Erythroblast (primary cell): Measurements from ENCODE around the gene OSR1.
"Not testable (repeated sequence)": the region's sequence is repeated elsewhere in the genome, so short reads cannot be mapped to it uniquely, and the experiment has no call there.

Experiments
- DNase-seq, 2 experiments: peaks; one replicate each; lab custom pipeline; 2025; lab: John Stamatoyannopoulos, UW
- GATA1 ChIP-seq: IDR thresholded peaks from 2 replicates; pipeline ENCODE4 v1.6.1; 2011; ENCODE audit warnings: low read depth, mild to moderate bottlenecking, control low read depth, low read length, moderate library complexity
- POLR2A ChIP-seq: IDR thresholded peaks from 2 replicates; pipeline ENCODE4 v1.6.1; 2011; ENCODE audit warnings: mild to moderate bottlenecking, low read length

Gene OSR1

DNA sequence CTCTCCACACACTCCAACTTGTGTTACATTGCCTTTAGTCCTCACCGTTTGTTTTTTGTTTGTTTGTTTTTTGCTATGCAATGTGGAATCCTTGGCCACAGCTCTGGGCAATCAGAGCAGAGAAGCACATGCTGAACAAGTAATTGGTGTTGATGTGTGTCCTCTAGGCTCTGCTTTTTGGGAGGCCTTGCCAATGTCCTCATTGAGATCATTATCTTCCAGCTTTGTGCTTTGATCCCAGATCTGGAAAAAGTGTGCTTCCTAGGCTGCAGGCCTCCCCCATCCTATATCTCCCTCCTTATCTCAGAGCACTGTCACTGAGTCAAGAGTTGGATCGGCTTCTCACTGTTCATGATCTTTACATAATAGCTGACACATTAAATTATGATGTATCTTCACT lies 25.9 kb downstream of the OSR1 start:
- DNase-seq: no peak
- TF ChIP-seq POLR2A (no peak), GATA1 (no peak)

DNA sequence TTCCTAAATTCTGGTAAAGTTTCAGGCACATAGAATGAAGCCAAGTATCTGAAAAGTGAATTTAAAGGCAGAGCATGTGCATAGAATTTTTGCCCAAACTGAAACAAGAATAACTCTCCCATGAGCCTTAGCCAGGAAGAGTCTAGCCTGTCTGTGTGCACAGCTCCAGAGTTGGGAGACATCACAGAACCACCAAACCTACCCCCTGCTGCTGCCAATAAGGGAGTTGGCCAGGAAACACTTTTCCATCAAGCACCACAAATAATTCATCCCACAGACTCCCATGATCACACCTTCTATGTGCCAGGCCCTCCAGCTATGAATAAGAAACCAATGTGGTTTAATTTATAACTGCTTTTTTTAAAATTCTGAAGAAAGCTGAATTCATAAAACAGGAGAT lies 27.0 kb downstream of the OSR1 start:
- no peak for DNase-seq
- no peak for TF ChIP-seq POLR2A
- no peak for TF ChIP-seq GATA1

DNA sequence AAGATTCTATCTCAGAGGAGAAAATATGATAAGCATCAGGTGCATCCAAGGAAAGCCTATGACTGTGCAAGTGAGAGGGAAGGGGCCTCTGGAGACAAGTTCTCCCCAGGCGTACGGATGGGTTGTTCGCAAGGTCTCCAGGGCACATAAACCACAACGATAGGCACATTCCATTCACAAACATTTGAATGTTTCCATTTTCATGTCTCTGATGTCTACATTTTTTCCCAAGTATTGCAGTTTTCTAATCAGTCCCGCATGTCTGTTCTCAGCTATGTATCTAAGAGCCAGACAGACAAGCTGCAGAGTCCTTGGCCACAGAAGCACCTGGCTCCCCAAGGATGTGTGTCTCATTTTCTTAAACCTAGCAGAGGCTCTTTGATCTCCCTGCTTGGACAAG lies 28.0 kb downstream of the OSR1 start:
- no peak for DNase-seq
- TF ChIP-seq GATA1 (no peak), POLR2A (no peak)

DNA sequence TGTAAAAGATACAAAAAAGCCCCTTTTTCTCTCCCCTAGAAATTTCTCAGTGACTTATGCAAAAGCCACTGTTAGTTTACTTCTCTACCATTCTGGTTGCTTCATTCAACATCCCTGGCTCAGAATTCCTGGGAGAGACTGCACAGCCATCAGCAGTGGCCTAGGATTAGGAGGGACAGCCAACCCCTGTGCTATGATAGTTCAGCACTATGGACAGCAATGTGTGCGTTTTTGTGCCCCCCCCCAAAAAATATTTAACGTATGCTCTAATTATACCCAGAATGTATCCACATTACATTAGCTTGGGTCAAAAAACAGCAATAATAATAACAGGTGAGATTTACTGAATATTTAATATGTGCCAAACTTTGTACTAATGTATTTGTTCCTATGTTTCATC lies 29.0 kb downstream of the OSR1 start:
- TF ChIP-seq GATA1 (no peak), POLR2A (no peak)
- no peak for DNase-seq

DNA sequence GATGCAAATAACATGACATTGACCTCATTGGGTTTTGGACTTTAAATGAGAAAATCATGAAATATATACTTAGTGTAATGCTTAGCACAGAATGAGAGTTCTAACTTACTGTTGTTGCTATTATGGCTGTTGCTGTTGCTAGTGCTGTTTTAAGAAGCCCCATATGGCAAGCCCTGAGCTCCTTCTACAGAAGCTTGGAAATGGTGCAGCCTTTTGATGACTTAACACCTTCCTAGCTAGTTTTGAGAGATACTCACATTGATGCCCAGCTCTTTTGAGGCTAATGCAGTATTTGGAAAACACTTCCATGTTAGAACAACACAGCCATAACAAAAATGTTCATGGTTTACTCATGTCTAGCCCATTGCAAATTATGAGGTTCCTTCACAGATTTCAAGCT lies 30.9 kb downstream of the OSR1 start:
- DNase-seq: no peak
- TF ChIP-seq GATA1 (no peak), POLR2A (no peak)

DNA sequence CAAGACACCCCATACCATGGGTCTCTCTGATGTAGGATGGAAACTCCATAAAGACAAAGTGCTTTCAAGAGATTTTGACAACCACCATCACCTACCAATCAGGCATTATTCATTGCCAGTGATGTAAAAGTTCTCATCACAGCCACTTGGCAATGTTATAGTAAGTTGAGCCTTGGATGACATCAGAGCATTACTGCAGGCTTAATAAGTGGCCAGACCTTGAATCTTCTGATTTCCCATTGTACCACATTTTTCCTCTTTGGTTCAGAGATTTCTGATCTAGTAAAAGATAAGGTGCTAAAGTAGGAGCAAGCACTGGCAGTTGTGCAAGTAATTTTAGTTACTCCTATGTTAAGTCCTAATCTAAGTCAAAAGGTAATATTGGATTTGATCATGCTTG lies 36.5 kb downstream of the OSR1 start:
- TF ChIP-seq POLR2A (no peak), GATA1 (no peak)
- DNase-seq: no peak

DNA sequence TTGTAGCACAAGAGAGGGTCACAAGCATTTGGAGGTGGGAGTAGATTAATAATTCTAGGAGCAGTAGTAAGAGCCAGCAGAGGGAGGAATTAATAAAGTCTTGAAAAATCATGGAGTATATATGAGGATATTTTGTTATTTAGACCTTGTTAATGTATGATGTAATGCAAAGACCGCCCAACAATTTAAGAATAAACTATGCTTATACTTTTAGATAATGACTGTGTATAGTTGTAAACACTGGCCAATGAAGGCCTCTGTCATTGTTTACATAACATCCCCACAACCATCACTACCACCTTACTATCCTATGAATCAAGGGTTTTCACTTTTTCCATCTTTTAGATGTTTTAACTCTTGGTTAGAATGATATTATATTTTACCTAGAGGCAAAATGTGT lies 37.6 kb downstream of the OSR1 start:
- no peak for DNase-seq
- TF ChIP-seq GATA1 (no peak), POLR2A (no peak)

DNA sequence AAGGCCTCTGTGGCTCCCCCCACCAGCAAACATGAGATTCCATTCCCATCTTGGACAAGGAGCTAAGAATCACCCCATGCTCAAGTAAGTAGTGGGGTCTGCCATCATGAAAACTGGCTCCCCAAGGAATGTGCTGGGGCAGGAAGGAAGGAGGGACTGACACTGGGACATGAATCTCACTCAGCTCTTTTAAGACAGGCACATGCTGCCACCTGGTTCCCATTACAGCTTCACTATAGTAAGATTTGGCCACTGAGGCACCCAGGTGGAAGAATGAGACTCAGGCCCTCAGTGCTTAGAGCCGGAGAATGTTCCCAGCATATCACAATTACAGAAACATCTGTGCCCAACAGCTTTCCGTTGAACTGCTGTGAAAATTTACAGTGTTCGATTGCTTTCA lies 38.7 kb downstream of the OSR1 start:
- no peak for DNase-seq
- no peak for TF ChIP-seq GATA1
- no peak for TF ChIP-seq POLR2A

DNA sequence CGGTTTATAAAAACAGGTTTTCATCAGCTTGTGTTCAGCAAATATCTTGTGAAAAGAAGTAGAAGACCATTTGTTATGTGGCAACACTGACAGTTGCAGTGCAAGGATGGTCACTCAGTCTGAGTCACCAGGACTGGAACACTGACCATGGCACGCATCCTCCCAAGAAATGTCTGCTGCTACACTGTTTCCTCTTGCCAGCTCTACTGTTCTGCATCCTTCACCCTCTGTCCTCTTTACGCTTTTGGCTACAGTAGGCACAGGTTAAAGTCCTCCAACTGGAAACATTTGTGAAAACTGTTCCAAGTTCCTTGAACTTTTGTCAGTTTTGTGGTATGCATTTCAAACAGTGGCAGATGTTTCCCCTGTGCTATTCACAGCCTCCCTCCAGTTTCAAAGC lies 39.4 kb downstream of the OSR1 start:
- TF ChIP-seq POLR2A (no peak), GATA1 (no peak)
- no peak for DNase-seq

DNA sequence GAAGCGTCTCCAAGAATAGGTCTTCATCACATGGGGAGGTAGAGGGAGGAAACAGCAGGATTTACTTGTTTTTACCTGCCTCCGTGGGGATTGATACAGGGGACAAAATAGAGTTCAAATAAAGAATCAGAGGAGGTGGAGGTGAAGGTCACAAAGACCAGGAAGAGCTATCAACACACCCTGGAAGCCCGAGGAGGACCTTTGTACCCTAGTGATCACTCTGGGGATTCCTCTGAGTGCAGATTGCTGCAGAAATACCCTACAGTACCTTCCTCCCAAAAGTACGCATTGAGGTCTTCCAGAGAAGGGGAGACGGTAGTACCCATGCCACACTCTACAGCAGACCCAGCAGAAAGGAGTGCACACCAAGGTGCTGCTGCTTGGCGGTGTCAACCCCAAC lies 44.9 kb downstream of the OSR1 start:
- TF ChIP-seq POLR2A (no peak), GATA1 (no peak)
- no peak for DNase-seq

DNA sequence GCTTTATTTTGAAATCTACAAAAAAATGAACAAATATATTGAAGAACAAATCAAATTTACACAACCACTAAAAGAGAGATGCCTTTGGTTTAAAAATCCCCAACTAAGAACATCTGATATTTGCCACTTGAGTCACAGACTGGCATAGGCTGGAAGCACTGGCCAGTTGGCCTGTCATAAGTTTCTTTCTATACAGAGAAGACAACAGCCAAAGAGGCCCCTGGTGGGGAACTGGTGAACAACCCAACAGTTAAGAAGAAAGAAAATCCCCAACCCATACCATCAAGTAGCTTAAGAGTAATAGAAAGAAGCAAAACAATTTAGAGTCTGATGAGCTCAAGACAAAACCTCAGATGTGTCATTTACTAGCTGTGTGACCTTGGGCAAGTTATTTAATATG lies 45.5 kb downstream of the OSR1 start:
- TF ChIP-seq GATA1 (no peak), POLR2A (no peak)
- DNase-seq: peak in 1 of 2 experiments; percentile 1

DNA sequence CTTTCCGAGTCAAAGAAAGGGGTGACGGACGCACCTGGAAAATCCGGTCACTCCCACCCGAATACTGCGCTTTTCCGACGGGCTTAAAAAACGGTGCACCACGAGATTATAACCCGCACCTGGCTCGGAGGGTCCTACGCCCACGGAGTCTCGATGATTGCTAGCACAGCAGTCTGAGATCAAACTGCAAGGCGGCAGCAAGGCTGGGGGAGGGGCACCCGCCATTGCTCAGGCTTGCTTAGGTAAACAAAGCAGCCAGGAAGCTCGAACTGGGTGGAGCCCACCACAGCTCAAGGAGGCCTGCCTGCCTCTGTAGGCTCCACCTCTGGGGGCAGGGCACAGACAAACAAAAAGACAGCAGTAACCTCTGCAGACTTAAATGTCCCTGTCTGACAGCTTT lies 52.4 kb downstream of the OSR1 start:
- DNase-seq: not testable (repeated sequence)

DNA sequence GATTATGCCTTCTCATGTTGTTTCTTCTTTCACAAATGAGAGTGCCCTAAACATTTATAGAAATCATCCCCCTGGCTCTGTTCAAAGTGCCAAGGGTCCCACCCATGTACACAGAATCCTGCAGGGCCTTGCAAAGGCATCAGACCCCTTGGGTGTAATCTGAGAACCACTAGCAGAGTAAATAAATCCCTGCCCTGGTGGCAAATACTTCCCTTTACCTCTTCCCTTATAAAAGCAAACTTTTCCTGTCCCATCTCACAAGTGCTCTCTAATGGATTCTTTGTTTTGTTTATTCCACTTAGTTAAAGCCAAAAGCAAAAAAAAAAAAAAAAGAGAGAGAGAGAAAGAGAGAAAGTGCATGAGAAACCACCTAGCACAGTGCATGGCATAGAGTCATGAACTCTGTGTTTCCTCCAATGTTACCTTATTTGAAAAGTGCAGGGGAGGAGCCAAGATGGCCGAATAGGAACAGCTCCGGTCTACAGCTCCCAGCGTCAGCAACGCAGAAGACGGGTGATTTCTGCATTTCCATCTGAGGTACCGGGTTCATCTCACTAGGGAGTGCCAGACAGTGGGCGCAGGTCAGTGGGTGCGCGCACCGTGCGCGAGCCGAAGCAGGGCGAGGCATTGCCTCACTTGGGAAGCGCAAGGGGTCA lies 52.9 kb downstream of the OSR1 start:
- DNase-seq: not testable (repeated sequence)

DNA sequence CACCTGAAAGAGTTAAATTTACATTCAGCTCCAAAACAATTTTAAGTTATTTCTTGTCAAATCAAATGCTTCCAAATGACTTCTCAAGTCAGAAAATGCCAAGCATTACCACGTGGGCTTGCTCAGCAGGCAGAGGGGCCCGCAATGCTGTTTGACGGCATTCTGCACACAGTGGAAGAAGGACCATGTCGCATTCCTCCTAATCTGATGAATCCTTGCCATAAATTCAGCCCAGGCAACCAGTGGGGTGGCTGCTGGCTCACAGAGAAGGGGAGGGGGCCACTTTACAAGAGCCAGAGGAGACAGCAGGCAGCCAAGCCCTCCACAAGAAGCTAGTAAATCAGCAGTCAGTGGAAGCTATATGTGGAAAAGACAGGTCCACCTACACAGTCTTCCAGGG lies 56.7 kb downstream of the OSR1 start:
- DNase-seq: no peak
- TF ChIP-seq POLR2A (no peak), GATA1 (no peak)
